Measurements from ENCODE around the gene ROR2.

GRCh38 chr9:91623004-91623403, 327.0 kb downstream of the ROR2 start:
- TF ChIP-seq, protein P1, sequence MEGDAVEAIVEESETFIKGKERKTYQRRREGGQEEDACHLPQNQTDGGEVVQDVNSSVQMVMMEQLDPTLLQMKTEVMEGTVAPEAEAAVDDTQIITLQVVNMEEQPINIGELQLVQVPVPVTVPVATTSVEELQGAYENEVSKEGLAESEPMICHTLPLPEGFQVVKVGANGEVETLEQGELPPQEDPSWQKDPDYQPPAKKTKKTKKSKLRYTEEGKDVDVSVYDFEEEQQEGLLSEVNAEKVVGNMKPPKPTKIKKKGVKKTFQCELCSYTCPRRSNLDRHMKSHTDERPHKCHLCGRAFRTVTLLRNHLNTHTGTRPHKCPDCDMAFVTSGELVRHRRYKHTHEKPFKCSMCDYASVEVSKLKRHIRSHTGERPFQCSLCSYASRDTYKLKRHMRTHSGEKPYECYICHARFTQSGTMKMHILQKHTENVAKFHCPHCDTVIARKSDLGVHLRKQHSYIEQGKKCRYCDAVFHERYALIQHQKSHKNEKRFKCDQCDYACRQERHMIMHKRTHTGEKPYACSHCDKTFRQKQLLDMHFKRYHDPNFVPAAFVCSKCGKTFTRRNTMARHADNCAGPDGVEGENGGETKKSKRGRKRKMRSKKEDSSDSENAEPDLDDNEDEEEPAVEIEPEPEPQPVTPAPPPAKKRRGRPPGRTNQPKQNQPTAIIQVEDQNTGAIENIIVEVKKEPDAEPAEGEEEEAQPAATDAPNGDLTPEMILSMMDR (conservative IDR thresholded peaks at IDR 0.05; ENCODE audit: low read depth in 2 of 2): no peak
- TF ChIP-seq JUNB (IDR thresholded peaks at IDR 0.05; ENCODE audit: unreplicated experiment) (no peak), NANOG (IDR thresholded peaks at IDR 0.05; ENCODE audit: borderline replicate concordance) (no peak), CREB1 (CRISPR knock-in tag; IDR thresholded peaks at IDR 0.05; ENCODE audit: low read depth) (no peak), STAT1 (IDR thresholded peaks at IDR 0.05; ENCODE audit: unreplicated experiment) (no peak), EZH2 (IDR thresholded peaks at IDR 0.05; ENCODE audit: low read depth, unreplicated experiment) (no peak), POLR2AphosphoS5 (IDR thresholded peaks at IDR 0.05; ENCODE audit: low read depth) (no peak), EZH2phosphoT487 (IDR thresholded peaks at IDR 0.05; ENCODE audit: unreplicated experiment) (no peak), ZNF331 (CRISPR knock-in tag; IDR thresholded peaks at IDR 0.05; ENCODE audit: low read depth) (no peak), REST (IDR thresholded peaks at IDR 0.05; ENCODE audit: unreplicated experiment) (no peak), ZNF462 (CRISPR knock-in tag; IDR thresholded peaks at IDR 0.05) (no peak)
- TF ChIP-seq, protein P2, sequence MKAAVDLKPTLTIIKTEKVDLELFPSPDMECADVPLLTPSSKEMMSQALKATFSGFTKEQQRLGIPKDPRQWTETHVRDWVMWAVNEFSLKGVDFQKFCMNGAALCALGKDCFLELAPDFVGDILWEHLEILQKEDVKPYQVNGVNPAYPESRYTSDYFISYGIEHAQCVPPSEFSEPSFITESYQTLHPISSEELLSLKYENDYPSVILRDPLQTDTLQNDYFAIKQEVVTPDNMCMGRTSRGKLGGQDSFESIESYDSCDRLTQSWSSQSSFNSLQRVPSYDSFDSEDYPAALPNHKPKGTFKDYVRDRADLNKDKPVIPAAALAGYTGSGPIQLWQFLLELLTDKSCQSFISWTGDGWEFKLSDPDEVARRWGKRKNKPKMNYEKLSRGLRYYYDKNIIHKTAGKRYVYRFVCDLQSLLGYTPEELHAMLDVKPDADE (IDR thresholded peaks at IDR 0.05): no peak

Measured in GM23338 (cell line).